B cell (primary cell): ENCODE results near the gene MIOX. TPM values are rescaled to one million over a fixed set of nuclear protein-coding genes. Genes with fewer than 3 reads are reported as not detected.
A peak's percentile ranks its signal among the peaks of the same experiment; 100 is the strongest.

Experiments
- ATAC-seq: fragments of 200-7000 bp; cut with Tn5 transposase; one replicate; pipeline ENCODE4 v1.10.0; 2021; ENCODE audit warnings: low read depth, mild to moderate bottlenecking, moderate number of reproducible peaks, moderate library complexity
- CTCF ChIA-PET: fragments of 350-600 bp; sonication (Branson Sonifier 250); formaldehyde crosslinking; loops from one replicate; lab custom pipeline; 2021; ENCODE audit warnings: antibody characterized with exemption, inconsistent platforms; lab: Charles Lee
- POLR2A ChIA-PET: fragments of 350-600 bp; sonication (Branson Sonifier 250); formaldehyde crosslinking; loops from one replicate; lab custom pipeline; 2021; ENCODE audit warnings: antibody characterized with exemption; lab: Charles Lee
- DNase-seq: peaks from one replicate; pipeline ENCODE4 v3.0.0; 2013
- H2AFZ ChIP-seq: 2 replicates; pipeline ENCODE4 v1.6.1; 2012; ENCODE audit warnings: mild to moderate bottlenecking, low read depth, low read length; ENCODE audit not compliant: insufficient read depth, poor library complexity, severe bottlenecking
- H3K27ac ChIP-seq, 2 donors: 1 replicate in 1 of 2; 2 replicates in 1 of 2; pipeline ENCODE4 v1.5.1; 2012 to 2013; ENCODE audit warnings: low read length in 2 of 2, mild to moderate bottlenecking in 2 of 2, moderate library complexity in 1 of 2
- H3K27me3 ChIP-seq, 4 experiments: fragments of 200-600 bp in 1 of 4; sonication (generic) in 1 of 4; replicated peaks in 1 of 4; 1 replicate in 2 of 4; 2 replicates in 2 of 4; pipeline versions ENCODE4 v1.6.1 to v1.7.0; 2013 to 2016; ENCODE audit warnings: low read length in 3 of 4, mild to moderate bottlenecking in 2 of 4, mixed read lengths in 1 of 4, moderate library complexity in 1 of 4; ENCODE audit not compliant: insufficient read depth in 4 of 4, control insufficient read depth in 3 of 4; ENCODE audit errors: control extremely low read depth in 1 of 4
- H3K36me3 ChIP-seq, 2 experiments: replicated peaks in 1 of 2; 1 replicate in 1 of 2; 2 replicates in 1 of 2; pipeline versions ENCODE4 v1.6.1 to v1.7.1; 2013; ENCODE audit warnings: low read length in 1 of 2; ENCODE audit not compliant: insufficient read depth in 2 of 2, control insufficient read depth in 1 of 2; ENCODE audit errors: control extremely low read depth in 1 of 2, extremely low read depth in 1 of 2
- H3K4me1 ChIP-seq, 2 donors: fragments of 200-600 bp in 1 of 2; sonication (generic) in 1 of 2; 1 replicate in 1 of 2; 2 replicates in 1 of 2; pipeline versions ENCODE4 v1.5.1 to v1.6.1; 2013 to 2017; ENCODE audit warnings: low read length in 2 of 2; ENCODE audit not compliant: control insufficient read depth in 2 of 2, insufficient read depth in 2 of 2
- H3K4me2 ChIP-seq: replicated peaks from 2 replicates; pipeline ENCODE3; 2012; ENCODE audit warnings: mild to moderate bottlenecking, low read depth, low read length; ENCODE audit not compliant: poor library complexity, severe bottlenecking
- H3K4me3 ChIP-seq, 5 experiments: fragments of 200-600 bp in 1 of 5; sonication (generic) in 1 of 5; 1 replicate in 3 of 5; 2 replicates in 2 of 5; pipeline versions ENCODE4 v1.5.1 to v1.7.0; 2011 to 2016; ENCODE audit warnings: low read length in 4 of 5, mild to moderate bottlenecking in 4 of 5, low read depth in 2 of 5, control low read depth in 1 of 5, moderate library complexity in 1 of 5; ENCODE audit not compliant: insufficient read depth in 1 of 5; ENCODE audit errors: control extremely low read depth in 1 of 5, extremely low read depth in 1 of 5
- H3K79me2 ChIP-seq: fragments of 200-600 bp; sonication (generic); one replicate; pipeline ENCODE4 v1.6.0; 2016; ENCODE audit warnings: low read length; ENCODE audit not compliant: control insufficient read depth, insufficient read depth
- H3K9ac ChIP-seq: fragments of 200-600 bp; sonication (generic); 2 replicates; pipeline ENCODE4 v1.6.1; 2017; ENCODE audit warnings: mild to moderate bottlenecking, low read length, moderate library complexity
- H3K9me3 ChIP-seq, 3 donors: one replicate each; pipeline versions ENCODE4 v1.6.1 to v1.7.1; 2013; ENCODE audit warnings: low read length in 2 of 3; ENCODE audit not compliant: control insufficient read depth in 2 of 3, insufficient read depth in 1 of 3; ENCODE audit errors: control extremely low read depth in 1 of 3
- H4K20me1 ChIP-seq: 2 replicates; pipeline ENCODE4 v1.6.0; 2012; ENCODE audit warnings: mild to moderate bottlenecking, low read length; ENCODE audit not compliant: insufficient read depth, control insufficient read depth, poor library complexity, severe bottlenecking
- H3K27ac Mint-ChIP-seq: one replicate; pipeline ENCODE4 v1.8.0; 2021; ENCODE audit warnings: mixed read lengths
- H3K27me3 Mint-ChIP-seq: one replicate; pipeline ENCODE4 v1.8.0; 2021; ENCODE audit warnings: mixed read lengths
- H3K4me1 Mint-ChIP-seq: one replicate; pipeline ENCODE4 v1.8.0; 2021; ENCODE audit warnings: mixed read lengths
- H3K4me3 Mint-ChIP-seq: one replicate; pipeline ENCODE4 v1.8.0; 2021; ENCODE audit warnings: mixed read lengths
- H3K9me3 Mint-ChIP-seq: one replicate; pipeline ENCODE4 v1.8.0; 2022; ENCODE audit warnings: mixed read lengths; ENCODE audit not compliant: insufficient read depth
- CTCF ChIP-seq: fragments of 200-600 bp; IDR thresholded peaks from one replicate; pipeline ENCODE4 v1.8.0; 2022; ENCODE audit warnings: antibody characterized with exemption, mild to moderate bottlenecking
- EZH2 ChIP-seq: IDR thresholded peaks from 2 replicates; pipeline ENCODE4 v1.6.1; 2012; ENCODE audit warnings: borderline replicate concordance, low read depth, mild to moderate bottlenecking, moderate library complexity, low read length; ENCODE audit not compliant: insufficient read depth, poor library complexity, severe bottlenecking
- WGBS: methylation state at CpG from one replicate; pipeline ENCODE4 v1.1.5; 2013; ENCODE audit warnings: missing lambda C conversion rate; ENCODE audit not compliant: insufficient coverage; 5-methylcytosine and 5-hydroxymethylcytosine counted together
- intact Hi-C: fragments of 100-400 bp; cut with micrococcal nuclease; formaldehyde crosslinking; loops from one replicate; pipeline ENCODE4 v1.10.0; 2022
- polyA plus RNA-seq: library from polyadenylated mRNA; depleted of rRNA; stranded (reverse); fragments of >200 nt; gene quantifications from 2 replicates; pipeline ENCODE4 v1.2.3, GENCODE V29; 2012
- total RNA-seq, 2 donors: library from RNA; stranded (reverse); fragments of 120-200 nt in 1 of 2; gene quantifications; 1 replicate in 1 of 2; 2 replicates in 1 of 2; pipeline versions ENCODE4 v1.2.3 to v1.2.4, GENCODE V29; 2013 to 2022

Gene MIOX
- total and polyA plus RNA-seq, 2 donors (not counting 1 experiment from before 2014, with no cell fraction given) = 0.88 TPM; not detected in 1

GRCh38 chr22:50522806-50523438 is 36.3 kb downstream of the MIOX start:
- ChIA-PET POLR2A (interaction anchor here (0.7 kb wide), 1 partner anchor 23 kb away, joined by 3 read pairs; the partner anchor contains the start of gene KLHDC7B), CTCF (interaction anchor here (0.9 to 1.4 kb wide), 2 partner anchors 98 to 198 kb away, joined by 3 to 4 read pairs; no protein-coding TSS in a partner anchor)
- ATAC-seq = no peak
- Mint-ChIP-seq H3K27ac (no peak overlapping the region), H3K9me3 (no peaks in the 10 kb centered on the region), H3K4me1 (peaks cover 21% of the 10 kb centered on the region), H3K27me3 (no peaks in the 10 kb centered on the region), H3K4me3 (no peak overlapping the region)
- no peak overlapping the region for H3K27ac ChIP-seq
- peaks cover 32% of the 10 kb centered on the region for H4K20me1 ChIP-seq
- H3K4me3 ChIP-seq = no peak overlapping the region
- H3K36me3 ChIP-seq = peaks cover 0 to 48% of the 10 kb centered on the region in 2 experiments
- TF ChIP-seq EZH2 = no peak
- no peak for TF ChIP-seq CTCF
- DNase-seq = no peak
- WGBS = 95% methylated on average over 22 of the region's 22 CpGs
- no peak overlapping the region for H3K4me2 ChIP-seq
- H2AFZ ChIP-seq = no peak overlapping the region
- H3K9ac ChIP-seq = no peak overlapping the region
- intact Hi-C loops = no loop called here
- H3K27me3 ChIP-seq = no peaks in the 10 kb centered on the region
- peaks cover 56% of the 10 kb centered on the region for H3K79me2 ChIP-seq
- H3K4me1 ChIP-seq = peaks cover 16 to 30% of the 10 kb centered on the region in 2 donors
- no peaks in the 10 kb centered on the region for H3K9me3 ChIP-seq

GRCh38 chr22:50523458-50523805 is 36.8 kb downstream of the MIOX start:
- Mint-ChIP-seq H3K27ac (no peak overlapping the region), H3K4me3 (peak overlapping the region; percentile 29), H3K27me3 (no peaks in the 10 kb centered on the region), H3K4me1 (peaks cover 26% of the 10 kb centered on the region), H3K9me3 (no peaks in the 10 kb centered on the region)
- no peaks in the 10 kb centered on the region for H3K9me3 ChIP-seq
- intact Hi-C loops = no loop called here
- H3K9ac ChIP-seq = no peak overlapping the region
- TF ChIP-seq EZH2 (no peak), CTCF (no peak)
- H3K27ac ChIP-seq = no peak overlapping the region
- peaks cover 27% of the 10 kb centered on the region for H4K20me1 ChIP-seq
- ChIA-PET POLR2A (no interaction called here), CTCF (interaction anchor here (0.9 to 1.4 kb wide), 2 partner anchors 98 to 198 kb away, joined by 3 to 4 read pairs; no protein-coding TSS in a partner anchor)
- ATAC-seq = no peak
- no peak overlapping the region for H3K4me2 ChIP-seq
- H3K27me3 ChIP-seq = no peaks in the 10 kb centered on the region
- peaks cover 51% of the 10 kb centered on the region for H3K79me2 ChIP-seq
- peaks cover 0 to 43% of the 10 kb centered on the region in 2 experiments for H3K36me3 ChIP-seq
- H2AFZ ChIP-seq = no peak overlapping the region
- 96% methylated on average over 16 of the region's 16 CpGs for WGBS
- H3K4me3 ChIP-seq = no peak overlapping the region
- peaks cover 16 to 35% of the 10 kb centered on the region in 2 donors for H3K4me1 ChIP-seq
- DNase-seq = no peak
